GM12865 (cell line): ENCODE measurements around the gene ADCY1.

Experiments used
- DNase-seq: peaks from one replicate; pipeline ENCODE4 v3.0.0; 2010; ENCODE audit warnings: low read depth
- H3K4me3 ChIP-seq: 2 replicates; pipeline ENCODE4 v1.5.1; 2011; ENCODE audit warnings: mild to moderate bottlenecking, low read depth, low read length, control low read depth
- CTCF ChIP-seq: IDR thresholded peaks from 2 replicates; pipeline ENCODE4 v1.5.1; 2011; ENCODE audit warnings: low read length, control low read depth, low read depth, inconsistent platforms; ENCODE audit not compliant: insufficient read depth; ENCODE audit errors: missing control alignments

ADCY1 gene

GRCh38 chr7:45699726-45700390 is 125.7 kb downstream of the ADCY1 start:
- DNase-seq: no peak
- no peak for TF ChIP-seq CTCF
- no peak overlapping the region for H3K4me3 ChIP-seq

- TF ChIP-seq CTCF: no peak
- DNase-seq: no peak
- no peak overlapping the region for H3K4me3 ChIP-seq
Measured at GRCh38 chr7:45700556-45700955, 126.4 kb downstream of the ADCY1 start.

GRCh38 chr7:45701701-45702510 is 127.7 kb downstream of the ADCY1 start:
- DNase-seq: no peak
- TF ChIP-seq CTCF: no peak
- no peak overlapping the region for H3K4me3 ChIP-seq

- no peak for TF ChIP-seq CTCF
- H3K4me3 ChIP-seq: no peak overlapping the region
- DNase-seq: no peak
Measured at GRCh38 chr7:45702751-45703150, 128.6 kb downstream of the ADCY1 start.

- no peak for TF ChIP-seq CTCF
- H3K4me3 ChIP-seq: no peak overlapping the region
- no peak for DNase-seq
Measured at GRCh38 chr7:45703373-45703821, 129.2 kb downstream of the ADCY1 start.

GRCh38 chr7:45703911-45704682 is 129.9 kb downstream of the ADCY1 start:
- no peak for DNase-seq
- no peak overlapping the region for H3K4me3 ChIP-seq
- TF ChIP-seq CTCF: no peak
